ENCODE results near the gene PSORS1C1. TPM values are rescaled to one million over a fixed set of nuclear protein-coding genes. Genes with fewer than 3 reads are reported as not detected.
"Not testable (repeated sequence)": the region's sequence is repeated elsewhere in the genome, so short reads cannot be mapped to it uniquely, and the experiment has no call there.

PSORS1C1 gene
- total RNA-seq, 1 donor from 2014 or later, result 5.1 TPM

DNA sequence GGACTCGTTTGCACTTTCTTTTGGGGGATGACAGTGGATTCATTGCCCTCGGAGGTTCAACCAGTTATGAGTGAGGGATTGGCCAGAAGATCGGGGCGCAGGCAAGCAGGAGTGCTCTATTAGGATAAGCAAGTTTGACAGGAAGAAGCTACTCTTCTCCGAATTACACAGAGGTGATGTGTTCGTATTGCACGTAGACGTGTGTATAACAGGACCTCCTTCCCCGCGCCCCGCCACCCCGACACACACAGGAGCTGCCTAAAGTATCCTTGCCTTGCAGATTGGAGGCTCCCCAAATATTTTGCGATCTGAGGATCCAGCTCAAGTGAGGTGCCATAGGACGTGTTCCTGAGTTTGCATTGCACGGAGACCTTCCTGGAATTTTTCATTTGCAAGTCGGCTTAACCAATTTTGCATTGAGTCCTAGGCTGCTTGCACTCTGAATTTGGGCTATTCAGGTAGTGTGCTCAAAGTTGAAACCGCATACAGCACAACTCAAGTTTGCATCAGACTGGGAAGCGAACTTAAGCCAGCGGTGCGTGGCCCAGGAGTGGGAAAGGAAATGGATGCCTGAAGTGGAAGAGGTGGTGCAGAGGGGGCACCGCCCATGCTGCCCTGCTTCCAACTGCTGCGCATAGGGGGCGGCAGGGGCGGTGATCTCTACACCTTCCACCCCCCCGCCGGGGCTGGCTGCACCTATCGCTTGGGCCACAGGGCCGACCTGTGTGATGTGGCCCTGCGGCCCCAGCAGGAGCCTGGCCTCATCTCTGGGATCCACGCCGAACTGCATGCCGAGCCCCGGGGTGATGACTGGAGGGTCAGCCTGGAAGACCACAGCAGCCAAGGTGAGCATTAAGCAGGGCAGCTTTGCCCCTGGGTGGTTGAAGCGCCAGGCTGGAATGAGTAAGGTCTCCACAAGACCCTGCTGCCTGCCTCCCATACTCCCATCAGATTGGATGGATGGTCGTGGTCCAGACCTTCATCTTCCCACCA is 44.6 kb downstream of the PSORS1C1 start:
- DNase-seq (ENCODE audit: low read depth), result peak; percentile 38

GRCh38 chr6:31161216-31162126 is 46.9 kb downstream of the PSORS1C1 start:
- DNase-seq (ENCODE audit: low read depth), result no peak

- DNase-seq (ENCODE audit: low read depth), result no peak
These were observed 48.0 kb downstream of the PSORS1C1 start for GRCh38 chr6:31162463-31163165.

- peak; percentile 89 for DNase-seq (ENCODE audit: low read depth)
These were observed 49.3 kb downstream of the PSORS1C1 start for GRCh38 chr6:31163922-31164321.

DNA sequence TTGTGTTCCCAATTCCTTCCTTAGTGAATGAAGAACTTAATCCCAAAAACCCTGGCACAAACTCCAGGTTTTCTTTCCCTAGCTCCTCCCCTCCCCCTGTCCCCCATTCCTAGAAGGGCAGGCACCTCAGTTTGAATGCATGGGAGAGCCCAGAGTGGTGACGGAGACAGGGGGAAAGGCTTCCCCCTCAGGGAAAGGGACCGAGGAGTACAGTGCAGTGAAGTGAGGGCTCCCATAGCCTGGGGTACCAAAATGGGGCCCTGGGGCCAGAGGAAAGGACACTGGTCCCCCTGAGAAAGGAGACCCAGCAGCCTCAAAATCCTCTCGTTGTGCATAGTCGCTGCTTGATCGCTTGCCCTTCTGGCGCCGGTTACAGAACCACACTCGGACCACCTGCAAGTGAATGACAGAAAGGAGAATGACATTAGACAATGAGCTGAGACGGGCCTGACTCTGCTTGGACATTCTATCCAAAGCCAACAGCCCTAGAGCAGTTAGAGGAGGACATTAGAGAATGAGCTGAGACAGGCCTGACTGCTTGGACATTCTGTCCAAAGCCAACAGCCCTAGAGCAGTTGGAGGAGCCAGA is 50.0 kb downstream of the PSORS1C1 start:
- DNase-seq (ENCODE audit: low read depth), result not testable (repeated sequence)

DNA sequence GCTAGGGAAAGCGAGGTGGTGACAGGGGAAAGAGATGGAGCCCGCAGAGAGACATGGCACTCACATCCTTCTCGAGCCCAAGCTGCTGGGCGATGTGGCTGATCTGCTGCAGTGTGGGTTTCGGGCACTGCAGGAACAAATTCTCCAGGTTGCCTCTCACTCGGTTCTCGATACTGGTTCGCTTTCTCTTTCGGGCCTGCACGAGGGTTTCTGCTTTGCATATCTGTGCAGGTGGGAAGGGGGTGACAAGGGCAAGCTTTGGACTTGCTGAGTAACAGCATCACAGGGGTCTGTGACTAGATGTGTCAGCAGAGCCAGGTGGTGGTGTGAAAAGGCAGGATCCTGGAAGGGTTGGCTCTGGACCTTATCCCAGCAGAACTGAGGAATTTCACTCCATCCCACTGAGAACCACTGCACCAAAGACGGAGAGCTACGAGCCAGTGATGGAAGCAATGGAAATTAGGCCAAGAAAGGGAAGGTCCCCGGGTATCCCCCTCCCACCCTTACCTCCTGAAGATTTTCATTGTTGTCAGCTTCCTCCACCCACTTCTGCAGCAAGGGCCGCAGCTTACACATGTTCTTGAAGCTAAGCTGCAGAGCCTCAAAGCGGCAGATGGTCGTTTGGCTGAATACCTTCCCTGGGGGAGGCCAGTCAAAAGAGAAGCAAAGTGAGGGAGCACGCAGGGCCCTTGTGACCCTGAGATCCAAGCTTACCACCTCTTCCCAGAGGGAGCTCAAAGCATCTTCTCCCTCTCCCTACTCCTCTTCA is 50.6 kb downstream of the PSORS1C1 start:
- DNase-seq (ENCODE audit: low read depth), result not testable (repeated sequence)

- no peak for DNase-seq (ENCODE audit: low read depth)
These were observed 51.4 kb downstream of the PSORS1C1 start for GRCh38 chr6:31165986-31166385.

- no peak for DNase-seq (ENCODE audit: low read depth)
These were observed 54.0 kb downstream of the PSORS1C1 start for GRCh38 chr6:31168606-31169005.

- DNase-seq (ENCODE audit: low read depth), result peak; percentile 30
These were observed 54.7 kb downstream of the PSORS1C1 start for GRCh38 chr6:31169123-31169857.

DNA sequence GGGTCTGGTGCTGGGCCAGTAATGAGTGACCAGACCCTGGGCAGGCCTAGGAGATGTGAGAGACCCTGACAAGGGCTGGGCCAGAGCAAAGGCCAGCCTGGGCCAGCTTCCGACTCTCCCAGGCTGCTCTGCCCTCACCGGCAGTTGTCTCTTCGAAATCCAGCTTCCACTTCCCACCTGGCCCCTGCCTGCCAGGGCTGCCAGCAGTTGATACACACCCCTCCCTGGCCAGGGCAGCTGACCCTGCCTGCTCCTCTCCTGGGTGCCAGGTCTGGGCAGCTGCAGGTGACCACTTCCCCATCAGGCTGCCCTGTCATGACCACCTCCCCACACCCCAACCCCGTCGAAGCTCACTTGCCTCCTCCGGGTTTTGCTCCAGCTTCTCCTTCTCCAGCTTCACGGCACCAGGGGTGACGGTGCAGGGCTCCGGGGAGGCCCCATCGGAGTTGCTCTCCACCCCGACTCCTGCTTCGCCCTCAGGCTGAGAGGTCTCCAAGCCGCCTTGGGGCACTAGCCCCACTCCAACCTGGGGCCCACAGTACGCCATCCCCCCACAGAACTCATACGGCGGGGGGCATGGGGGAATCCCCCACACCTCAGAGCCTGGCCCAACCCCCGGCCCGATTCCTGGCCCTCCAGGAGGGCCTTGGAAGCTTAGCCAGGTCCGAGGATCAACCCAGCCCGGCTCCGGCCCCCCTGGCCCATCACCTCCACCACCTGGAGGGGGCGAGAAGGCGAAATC is 55.4 kb downstream of the PSORS1C1 start:
- DNase-seq (ENCODE audit: low read depth), result not testable (repeated sequence)

- no peak for DNase-seq (ENCODE audit: low read depth)
These were observed 55.9 kb downstream of the PSORS1C1 start, which contains the start of gene POU5F1 for GRCh38 chr6:31170600-31170881. Gene POU5F1 (minus strand): TSS chr6:31170682. CDS start chr6:31170620, 62 bp downstream.

- no peak for DNase-seq (ENCODE audit: low read depth)
These were observed 56.5 kb downstream of the PSORS1C1 start for GRCh38 chr6:31170987-31171671.

GRCh38 chr6:31171931-31172905 is 57.6 kb downstream of the PSORS1C1 start:
- no peak for DNase-seq (ENCODE audit: low read depth)

- DNase-seq (ENCODE audit: low read depth), result no peak
These were observed 58.4 kb downstream of the PSORS1C1 start for GRCh38 chr6:31172973-31173384.

DNA sequence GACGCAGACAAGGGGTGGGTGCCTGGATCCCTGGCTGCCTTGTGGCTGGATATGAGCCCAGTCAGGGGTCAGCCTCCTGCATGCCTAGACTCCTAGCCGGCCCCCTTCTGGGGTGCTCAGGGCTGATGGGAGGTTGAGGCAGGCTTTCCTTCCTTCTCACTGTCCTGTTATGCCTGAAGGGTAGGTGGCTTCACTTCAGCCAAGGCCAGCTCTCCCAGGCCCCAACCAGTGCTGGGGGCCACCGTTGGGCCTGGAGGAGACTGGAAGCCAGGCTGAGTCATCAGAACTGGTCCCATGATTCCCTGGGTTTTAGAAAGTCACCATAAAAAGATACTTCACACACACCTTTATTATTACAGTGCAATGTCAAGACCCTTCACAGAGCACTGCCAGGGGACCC is 58.8 kb downstream of the PSORS1C1 start:
- DNase-seq (ENCODE audit: low read depth), result no peak

DNA sequence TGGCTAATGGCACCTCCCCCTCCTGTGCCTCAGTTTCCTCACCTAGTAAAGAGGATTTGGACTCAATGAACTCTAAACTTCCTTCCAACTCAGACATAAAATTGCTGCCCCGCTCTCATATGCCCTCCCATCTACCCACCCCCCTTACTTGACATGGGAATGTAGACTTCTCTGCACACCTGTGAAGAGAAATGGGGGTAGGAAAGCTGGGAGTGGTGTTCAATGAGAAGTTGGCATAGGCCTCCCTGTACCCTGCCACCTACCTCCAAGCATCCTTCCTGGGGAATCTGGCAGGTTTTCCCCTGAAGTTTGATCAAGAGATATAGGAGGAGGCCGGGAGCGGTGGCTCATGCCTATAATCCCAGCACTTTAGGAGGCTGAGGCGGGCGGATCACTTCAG is 59.8 kb downstream of the PSORS1C1 start:
- no peak for DNase-seq (ENCODE audit: low read depth)

DNA sequence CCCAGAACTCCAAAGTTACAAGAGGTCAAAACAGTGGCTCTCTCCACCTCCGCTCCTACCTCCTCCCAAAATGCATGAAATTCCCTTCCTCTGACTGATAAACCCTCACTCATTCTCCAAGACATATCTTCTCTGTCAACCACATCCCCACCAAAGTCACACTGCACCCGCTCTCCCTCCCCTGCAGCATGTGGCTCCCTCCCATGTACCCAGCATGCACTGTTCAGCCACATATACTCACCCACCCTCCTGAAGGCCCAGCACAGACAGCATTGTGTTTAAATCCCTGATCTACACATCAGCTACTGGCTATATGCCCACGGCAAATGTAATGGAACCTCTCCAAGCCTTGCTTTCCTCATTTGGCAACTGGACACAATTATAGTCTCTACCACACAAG is 61.4 kb downstream of the PSORS1C1 start:
- no peak for DNase-seq (ENCODE audit: low read depth)
